GM12878 (cell line): Measurements from ENCODE around the gene CAPZB. TPM values are rescaled to one million over a fixed set of nuclear protein-coding genes. Genes with fewer than 3 reads are reported as not detected.

Source experiments
- ATAC-seq: fragments of 200-7000 bp; cut with Tn5 transposase; 3 replicates; pipeline ENCODE4 v1.9.1; 2020; ENCODE audit warnings: mild to moderate bottlenecking, moderate library complexity
- BruUV-seq: library from RNA; stranded (reverse); fragments of 400-500 nt; replicated peaks from 2 replicates; lab custom pipeline; 2021; lab: Mats Ljungman, UMichigan
- CTCF ChIA-PET: fragments of 300-600 bp; sonication (Branson Sonifier 250); formaldehyde crosslinking; extraction: SDS; loops from one replicate; lab custom pipeline; 2021; ENCODE audit warnings: inconsistent platforms; lab: Yijun Ruan, JAX
- POLR2A ChIA-PET: fragments of 350-600 bp; formaldehyde crosslinking; extraction: SDS; loops from one replicate; lab custom pipeline; 2021; ENCODE audit warnings: inconsistent platforms; lab: Charles Lee
- RAD21 ChIA-PET: fragments of 300-600 bp; sonication (Branson Sonifier 250); formaldehyde crosslinking; loops from one replicate; lab custom pipeline; 2023; ENCODE audit warnings: antibody characterized with exemption; ENCODE audit not compliant: unreplicated experiment; lab: Charles Lee
- SMC1A ChIA-PET: fragments of 300-600 bp; sonication (Branson Sonifier 250); formaldehyde crosslinking; loops from one replicate; lab custom pipeline; 2023; ENCODE audit not compliant: unreplicated experiment, uncharacterized antibody; lab: Charles Lee
- DNase-seq: peaks from one replicate; pipeline ENCODE4 v3.0.0-alpha.2; 2011; ENCODE audit warnings: low read depth, low spot score
- FAIRE-seq: peaks from 3 replicates; lab custom pipeline; 2011; peaks lifted over from hg19 to GRCh38; lab: Jason Lieb, UNC
- H2AFZ ChIP-seq: 2 replicates; pipeline ENCODE4 v1.6.0; 2011; ENCODE audit warnings: low read depth, low read length, control low read depth; ENCODE audit not compliant: control insufficient read depth
- H3K27ac ChIP-seq: 2 replicates; pipeline ENCODE4 v1.5.1; 2011; ENCODE audit warnings: control low read depth; ENCODE audit not compliant: control insufficient read depth, insufficient read depth
- H3K27me3 ChIP-seq, 2 experiments: replicated peaks in 1 of 2; 2 replicates each; pipeline versions ENCODE4 v1.6.0 to v1.6.1; 2011; ENCODE audit warnings: low read length in 1 of 2; ENCODE audit not compliant: control insufficient read depth in 2 of 2, insufficient read depth in 2 of 2
- H3K36me3 ChIP-seq, 2 experiments: 2 replicates each; pipeline ENCODE4 v1.5.1; 2011; ENCODE audit warnings: low read length in 1 of 2; ENCODE audit not compliant: control insufficient read depth in 2 of 2, insufficient read depth in 2 of 2
- H3K4me1 ChIP-seq: 2 replicates; pipeline ENCODE4 v1.6.1; 2011; ENCODE audit warnings: mild to moderate bottlenecking, low read length, moderate library complexity, mixed read lengths; ENCODE audit not compliant: control insufficient read depth, insufficient read depth
- H3K4me2 ChIP-seq: 2 replicates; pipeline ENCODE4 v1.6.0; 2011; ENCODE audit warnings: control low read depth; ENCODE audit not compliant: control insufficient read depth, insufficient read depth
- H3K4me3 ChIP-seq: fragments of 200-600 bp; sonication (generic); 2 replicates; pipeline ENCODE4 v1.5.1; 2016
- H3K79me2 ChIP-seq: 2 replicates; pipeline ENCODE4 v1.6.0; 2011; ENCODE audit warnings: low read length; ENCODE audit not compliant: control insufficient read depth, insufficient read depth
- H3K9ac ChIP-seq: 2 replicates; pipeline ENCODE4 v1.8.0; 2011; ENCODE audit warnings: low read length, control low read depth, mixed read lengths; ENCODE audit not compliant: control insufficient read depth, insufficient read depth
- H3K9me3 ChIP-seq: replicated peaks from 3 replicates; pipeline ENCODE4 v1.5.1; 2011; ENCODE audit warnings: mild to moderate bottlenecking, low read length; ENCODE audit not compliant: control insufficient read depth, insufficient read depth
- H4K20me1 ChIP-seq: 2 replicates; pipeline ENCODE4 v1.6.0; 2011; ENCODE audit not compliant: control insufficient read depth, insufficient read depth
- ATF3 ChIP-seq: IDR thresholded peaks from 2 replicates; pipeline ENCODE4 v1.6.1; 2011; ENCODE audit warnings: low read depth, mild to moderate bottlenecking, low read length, moderate library complexity, borderline replicate concordance; ENCODE audit errors: extremely low read depth
- BACH1 ChIP-seq: fragments of 450-650 bp; IDR thresholded peaks from 2 replicates; pipeline ENCODE4 v1.6.1; 2017; ENCODE audit warnings: mild to moderate bottlenecking, borderline replicate concordance
- CHD2 ChIP-seq: IDR thresholded peaks from 2 replicates; pipeline ENCODE4 v1.6.1; 2011; ENCODE audit warnings: low read depth, low read length, improper control_type of control experiment, borderline replicate concordance
- FOS ChIP-seq: IDR thresholded peaks from 3 replicates; pipeline ENCODE4 v1.6.1; 2011; ENCODE audit warnings: borderline replicate concordance; ENCODE audit not compliant: insufficient read length; ENCODE audit errors: extremely low read depth
- HDAC2 ChIP-seq: fragments of 200-600 bp; sonication (generic); IDR thresholded peaks from 2 replicates; pipeline ENCODE4 v1.6.1; 2017
- NR2C1 ChIP-seq: fragments of 450-650 bp; IDR thresholded peaks from 2 replicates; pipeline ENCODE4 v1.6.1; 2017; ENCODE audit warnings: antibody characterized with exemption, mild to moderate bottlenecking, moderate library complexity
- NRF1 ChIP-seq: conservative IDR thresholded peaks from 2 replicates; pipeline ENCODE4 v1.6.1; 2011; ENCODE audit warnings: mild to moderate bottlenecking, low read depth, low read length, improper control_type of control experiment
- PML ChIP-seq: IDR thresholded peaks from 2 replicates; pipeline ENCODE4 v1.6.1; 2012; ENCODE audit warnings: low read length, inconsistent platforms
- POLR2AphosphoS5 ChIP-seq: IDR thresholded peaks from 2 replicates; pipeline ENCODE4 v1.6.1; 2011; ENCODE audit warnings: mild to moderate bottlenecking, low read length, inconsistent platforms
- TARDBP ChIP-seq: IDR thresholded peaks from 2 replicates; pipeline ENCODE4 v1.6.1; 2016; ENCODE audit warnings: borderline replicate concordance
- whole genome bisulfite sequencing: methylation state at CpG from one replicate; pipeline ENCODE4 v1.1.6; 2016; ENCODE audit warnings: low lambda C conversion rate; ENCODE audit not compliant: insufficient replicate concordance, insufficient coverage; ENCODE audit errors: missing lambda C conversion rate; 5-methylcytosine and 5-hydroxymethylcytosine counted together
- in situ Hi-C: fragments of 300-500 bp; cut with MboI; formaldehyde crosslinking; loops from 9 replicates; pipeline ENCODE4 v1.14.3; 2018; ENCODE audit warnings: mixed read lengths
- intact Hi-C: fragments of 100-400 bp; cut with micrococcal nuclease; formaldehyde crosslinking; loops from one replicate; pipeline ENCODE4 v1.14.2; 2022; ENCODE audit not compliant: unreplicated experiment
- polyA plus RNA-seq, 11 experiments: library from polyadenylated mRNA; depleted of rRNA in 4 of 11; unstranded in 6 of 11; stranded (reverse) in 5 of 11; fragments of >200 nt; fragmentation: Nextera tagmentation in 4 of 11; fragmentation: Illumina TruSeq in 1 of 11; extraction: Ambion mirVana in 4 of 11; extraction: Trizol in 1 of 11; gene quantifications; 1 replicate in 1 of 11; 2 replicates in 10 of 11; pipeline versions ENCODE4 v1.2.1 to v1.2.3, GENCODE V29; 2011 to 2016; ENCODE audit warnings: inconsistent platforms in 2 of 11, missing spikeins in 2 of 11, low read depth in 1 of 11
- total RNA-seq, 4 experiments: library from RNA; depleted of rRNA in 3 of 4; stranded (reverse); fragments of >200 nt in 3 of 4; fragmentation: Illumina TruSeq in 1 of 4; extraction: Trizol in 1 of 4; gene quantifications; 2 replicates each; pipeline versions ENCODE4 v1.2.1 to v1.2.3, GENCODE V29; 2013 to 2021

CAPZB gene
- total and polyA plus RNA-seq, 10 of the 15 experiments (the other 5 are each of a cell fraction or from before 2014, with no cell fraction given): 104 to 454 (median 213) TPM

GRCh38 chr1:19515201-19515600 is 29.9 kb upstream of the CAPZB start:
- in situ Hi-C loops: no loop called here
- H3K36me3 ChIP-seq: no peaks in the 10 kb centered on the region
- no peak overlapping the region for H3K9ac ChIP-seq
- WGBS: 67% methylated on average over 4 of the region's 4 CpGs
- H4K20me1 ChIP-seq: no peaks in the 10 kb centered on the region
- POLR2A ChIA-PET: no interaction called here
- no peak overlapping the region for H3K4me3 ChIP-seq
- no peaks in the 10 kb centered on the region for H3K27me3 ChIP-seq
- intact Hi-C loops: no loop called here
- no peak overlapping the region for H3K4me2 ChIP-seq
- H2AFZ ChIP-seq: no peak overlapping the region
- no peaks in the 10 kb centered on the region for H3K4me1 ChIP-seq
- peaks cover 3% of the 10 kb centered on the region; the same call in 2 of the 3 replicates for H3K9me3 ChIP-seq
- no peak for FAIRE-seq
- TF ChIP-seq FOS: no peak
- no peak for TF ChIP-seq NR2C1
- no peak for TF ChIP-seq NRF1
- no peak for TF ChIP-seq TARDBP
- TF ChIP-seq ATF3: no peak
- no peak for TF ChIP-seq BACH1
- no peak for TF ChIP-seq HDAC2
- no peak for TF ChIP-seq PML
- no peak for TF ChIP-seq POLR2AphosphoS5
- no peak for TF ChIP-seq CHD2
- TF ChIP-seq, all 136 proteins: peak for 0
- no peak overlapping the region for H3K27ac ChIP-seq
- ATAC-seq (no peak), DNase-seq (no peak)
- no peaks in the 10 kb centered on the region for H3K79me2 ChIP-seq
- CTCF ChIA-PET: no interaction called here
- SMC1A ChIA-PET: interaction anchor here (0.8 to 0.9 kb wide), 3 partner anchors 11 to 67 kb away, joined by 3 read pairs; no protein-coding TSS in a partner anchor
- RAD21 ChIA-PET: no interaction called here
- BruUV-seq: no TSS peak
